LNCAP (cell line): ENCODE results near the gene PLK5.

Experiments
- CTCF ChIP-seq: fragments of 450-650 bp; IDR thresholded peaks from 2 replicates; pipeline ENCODE4 v1.5.1; 2017; ENCODE audit warnings: mild to moderate bottlenecking

Gene PLK5

GRCh38 chr19:1556390-1557070 is 32.7 kb downstream of the PLK5 start:
- no peak for TF ChIP-seq CTCF

DNA sequence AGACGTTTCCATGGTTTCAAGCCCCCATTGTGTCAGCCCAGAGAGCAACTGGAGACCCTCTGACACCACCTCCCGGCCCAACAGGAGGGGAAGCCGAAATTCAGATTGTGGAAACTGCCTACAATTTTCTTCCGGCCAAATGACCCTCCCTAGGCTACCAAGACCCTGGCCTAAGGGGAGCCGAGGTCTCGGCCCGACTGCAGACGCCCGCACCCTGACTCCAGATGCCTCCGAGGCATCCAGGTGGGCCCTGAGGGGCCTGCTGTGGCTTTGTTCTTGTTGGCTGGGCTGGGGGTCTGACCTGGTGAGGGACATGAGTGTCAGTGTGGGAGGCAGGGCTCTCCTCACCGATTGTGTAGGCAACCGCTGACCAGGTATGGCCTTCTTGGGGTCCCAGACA is 34.7 kb downstream of the PLK5 start:
- no peak for TF ChIP-seq CTCF

DNA sequence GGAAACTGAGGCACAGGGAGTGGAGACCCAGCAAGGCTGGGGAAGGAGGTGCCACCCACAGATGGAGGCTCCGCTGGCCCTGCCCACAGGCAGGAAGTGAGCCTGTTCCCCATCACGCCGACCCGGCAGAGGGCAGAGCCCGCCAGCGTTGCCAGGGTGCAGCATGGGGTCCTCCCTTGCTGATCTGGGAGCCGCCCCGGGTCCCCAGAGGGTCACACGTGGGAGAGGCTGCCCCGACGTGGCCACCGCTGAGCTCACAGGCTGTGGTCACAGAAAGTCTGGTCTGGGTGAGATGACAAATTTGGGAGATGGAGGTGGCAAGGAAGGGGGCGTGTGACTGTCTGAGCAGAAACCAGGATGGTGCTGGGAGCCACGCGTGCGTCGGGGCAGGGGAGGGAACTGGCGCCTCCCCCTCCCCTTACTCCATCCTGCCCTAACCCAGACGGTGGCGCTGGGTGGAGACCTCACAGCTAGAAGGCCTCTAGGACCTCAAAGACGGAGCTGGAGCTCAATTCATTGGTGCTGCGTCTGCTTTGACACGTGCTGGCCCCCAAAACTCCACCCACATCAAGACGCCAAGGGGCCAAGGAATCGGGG is 36.5 kb downstream of the PLK5 start:
- TF ChIP-seq CTCF, result no peak

DNA sequence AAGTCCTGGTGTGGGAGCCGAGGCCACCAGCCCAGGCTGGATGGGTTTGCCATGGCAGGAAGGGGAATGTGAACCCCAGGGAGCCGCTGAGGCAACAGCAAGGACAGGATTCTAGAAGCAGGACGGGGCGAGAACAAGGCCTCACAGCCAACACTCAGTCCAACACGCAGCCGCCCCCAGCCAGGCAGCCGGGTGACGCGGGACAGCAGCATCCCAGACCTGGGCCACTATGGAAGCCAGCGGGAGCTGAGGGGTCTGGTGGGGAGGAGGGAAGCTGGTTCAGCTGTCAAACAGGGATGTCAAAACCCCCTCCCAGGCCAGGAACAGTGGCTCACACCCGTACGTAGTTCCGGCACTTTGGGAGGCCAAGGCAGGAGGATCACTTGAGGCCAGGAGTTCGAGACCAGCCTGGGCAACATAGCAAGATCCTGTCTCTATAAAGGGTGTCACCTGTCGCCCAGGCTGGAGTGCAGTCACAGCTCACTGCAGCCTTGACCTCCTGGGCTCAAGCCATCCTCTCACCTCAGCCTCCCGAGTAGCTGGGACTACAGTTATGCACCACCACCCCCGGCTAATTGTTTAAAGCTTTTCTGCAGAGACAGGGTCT is 37.5 kb downstream of the PLK5 start:
- TF ChIP-seq CTCF, result no peak

DNA sequence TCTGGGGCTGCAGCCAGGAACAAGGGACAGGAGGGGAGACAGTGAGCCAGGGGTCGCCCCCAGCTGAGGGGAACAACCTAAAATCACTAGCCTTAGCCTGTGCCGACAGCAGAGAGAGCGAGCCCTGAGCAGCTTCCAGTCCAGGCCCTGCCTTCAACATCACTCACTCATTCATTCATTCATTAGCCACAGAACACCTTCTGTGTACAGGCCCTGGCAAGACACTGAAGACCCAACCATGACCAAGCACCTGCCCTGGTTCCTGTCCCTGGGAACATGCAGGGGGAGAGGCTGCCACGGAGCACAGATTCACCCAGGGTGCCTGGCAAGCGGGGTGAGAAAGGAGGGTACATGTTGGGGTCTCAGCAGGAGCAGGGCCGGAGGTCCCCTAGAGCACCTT is 39.4 kb downstream of the PLK5 start:
- no peak for TF ChIP-seq CTCF

DNA sequence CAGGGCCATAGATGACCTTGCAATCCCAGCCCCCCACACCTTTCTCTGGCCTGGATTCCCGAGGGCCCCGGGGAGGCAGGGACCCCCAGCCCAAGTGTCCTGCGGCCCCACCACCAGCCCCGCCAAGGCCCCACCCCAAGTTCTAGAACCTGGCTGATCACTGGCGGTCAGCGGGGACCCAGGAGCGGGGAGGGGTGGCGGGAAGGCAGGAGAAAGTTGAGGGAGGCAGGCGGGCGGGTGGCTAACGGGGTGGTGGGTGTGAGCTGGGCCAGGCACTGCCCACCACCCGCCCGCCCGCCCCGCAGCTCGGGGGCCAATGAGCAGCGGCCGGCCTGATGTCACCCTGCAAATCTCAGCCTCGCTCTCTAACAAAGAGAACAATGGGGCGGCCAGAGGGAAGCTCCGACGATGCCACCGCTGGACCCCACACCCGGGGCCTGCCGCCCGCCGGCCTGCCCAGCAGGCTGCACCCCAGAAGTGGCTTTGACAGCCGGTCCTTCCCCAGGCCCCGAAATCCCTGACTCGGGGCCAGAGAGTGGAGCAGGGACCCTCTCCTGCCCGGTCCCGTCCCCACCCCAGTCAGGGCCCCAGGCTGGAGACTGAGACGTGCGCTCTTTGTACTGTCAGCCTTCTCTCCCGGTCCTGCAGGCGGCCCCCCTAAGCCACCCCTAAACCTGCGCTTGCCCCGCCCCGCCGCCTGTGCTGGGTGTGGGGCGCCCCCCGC is 42.7 kb downstream of the PLK5 start:
- TF ChIP-seq CTCF, result no peak

DNA sequence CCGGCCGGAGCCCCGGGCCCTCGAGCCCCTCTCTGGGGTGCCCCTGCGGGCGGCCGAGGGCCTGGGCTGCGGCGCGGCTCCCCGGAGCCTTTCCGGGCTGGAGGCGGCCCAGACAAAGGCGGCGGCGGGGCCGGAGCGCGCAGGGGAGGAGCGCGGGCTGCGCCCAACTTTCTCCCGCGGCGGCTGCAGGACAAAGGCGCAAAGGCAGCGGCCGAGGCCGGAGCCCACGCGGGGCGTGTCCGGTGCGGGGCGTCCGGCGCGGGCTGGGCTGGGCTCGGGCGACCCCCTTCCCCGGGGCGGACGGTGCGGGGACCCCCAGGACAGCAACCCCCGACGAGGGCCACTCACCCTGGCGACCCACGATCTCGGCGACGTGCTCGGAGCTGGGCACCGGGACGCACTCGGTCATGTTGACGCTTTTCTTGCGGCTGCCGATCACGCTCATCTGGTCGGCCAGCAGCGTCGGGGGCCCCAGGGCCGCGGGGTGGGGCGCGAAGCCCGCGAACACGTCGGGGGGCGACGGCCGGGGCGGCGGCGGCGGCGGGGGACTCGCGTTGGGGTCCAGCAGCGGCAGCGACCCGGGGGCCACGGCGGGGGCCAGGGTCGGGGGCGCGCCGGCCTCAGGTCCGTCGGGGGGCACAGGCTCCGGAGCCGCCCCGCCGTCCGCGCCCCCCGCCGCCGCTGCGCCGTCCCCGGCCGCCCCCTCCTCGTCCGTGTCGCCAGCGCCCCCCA is 43.4 kb downstream of the PLK5 start:
- TF ChIP-seq CTCF, result no peak
